ENCODE data around the gene COL23A1. TPM values are rescaled to one million over a fixed set of nuclear protein-coding genes. Genes with fewer than 3 reads are reported as not detected.

COL23A1 gene
- total RNA-seq, 1 experiment from 2014 or later: not detected

GRCh38 chr5:178341091-178341850, 248.9 kb downstream of the COL23A1 start:
- intact Hi-C loops (cut with micrococcal nuclease): no loop called here
- ATAC-seq (no peak), DNase-seq (no peak)
- Histone ChIP-seq H3K9ac (ENCODE audit: low read length) (no peak overlapping the region), H3K27ac (ENCODE audit: low read length) (no peak overlapping the region), H4K20me1 (ENCODE audit: low read length) (no peaks in the 10 kb centered on the region), H3F3A (ENCODE audit: low read length, unreplicated experiment) (no peaks in the 10 kb centered on the region), H3K4me1 (ENCODE audit: insufficient read depth, low read length) (no peaks in the 10 kb centered on the region), H3K27me3 (ENCODE audit: low read length) (peaks cover 78% of the 10 kb centered on the region), H3K4me3 (ENCODE audit: low read length) (no peak overlapping the region), H3K9me2 (replicated peaks; ENCODE audit: low read length) (no peaks in the 10 kb centered on the region), H3K9me3 (ENCODE audit: low read length) (no peaks in the 10 kb centered on the region), H3K36me3 (ENCODE audit: low read depth, low read length) (no peaks in the 10 kb centered on the region), H3K4me2 (ENCODE audit: low read length) (no peak overlapping the region), H3K79me2 (ENCODE audit: low read length) (no peaks in the 10 kb centered on the region), H2AFZ (ENCODE audit: low read length) (no peak overlapping the region)
- TF ChIP-seq, protein P1, sequence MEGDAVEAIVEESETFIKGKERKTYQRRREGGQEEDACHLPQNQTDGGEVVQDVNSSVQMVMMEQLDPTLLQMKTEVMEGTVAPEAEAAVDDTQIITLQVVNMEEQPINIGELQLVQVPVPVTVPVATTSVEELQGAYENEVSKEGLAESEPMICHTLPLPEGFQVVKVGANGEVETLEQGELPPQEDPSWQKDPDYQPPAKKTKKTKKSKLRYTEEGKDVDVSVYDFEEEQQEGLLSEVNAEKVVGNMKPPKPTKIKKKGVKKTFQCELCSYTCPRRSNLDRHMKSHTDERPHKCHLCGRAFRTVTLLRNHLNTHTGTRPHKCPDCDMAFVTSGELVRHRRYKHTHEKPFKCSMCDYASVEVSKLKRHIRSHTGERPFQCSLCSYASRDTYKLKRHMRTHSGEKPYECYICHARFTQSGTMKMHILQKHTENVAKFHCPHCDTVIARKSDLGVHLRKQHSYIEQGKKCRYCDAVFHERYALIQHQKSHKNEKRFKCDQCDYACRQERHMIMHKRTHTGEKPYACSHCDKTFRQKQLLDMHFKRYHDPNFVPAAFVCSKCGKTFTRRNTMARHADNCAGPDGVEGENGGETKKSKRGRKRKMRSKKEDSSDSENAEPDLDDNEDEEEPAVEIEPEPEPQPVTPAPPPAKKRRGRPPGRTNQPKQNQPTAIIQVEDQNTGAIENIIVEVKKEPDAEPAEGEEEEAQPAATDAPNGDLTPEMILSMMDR (conservative IDR thresholded peaks at IDR 0.05; ENCODE audit: low read depth, low read length): no peak
- TF ChIP-seq EZH2 (IDR thresholded peaks at IDR 0.05; ENCODE audit: low read length, unreplicated experiment) (no peak), EZH2phosphoT487 (IDR thresholded peaks at IDR 0.05; ENCODE audit: borderline replicate concordance, low read length) (no peak)
- BruUV-seq (replicated peaks): no TSS peak
- CTCF ChIA-PET: no interaction called here
- POLR2A ChIA-PET (ENCODE audit: unreplicated experiment): no interaction called here

DNA sequence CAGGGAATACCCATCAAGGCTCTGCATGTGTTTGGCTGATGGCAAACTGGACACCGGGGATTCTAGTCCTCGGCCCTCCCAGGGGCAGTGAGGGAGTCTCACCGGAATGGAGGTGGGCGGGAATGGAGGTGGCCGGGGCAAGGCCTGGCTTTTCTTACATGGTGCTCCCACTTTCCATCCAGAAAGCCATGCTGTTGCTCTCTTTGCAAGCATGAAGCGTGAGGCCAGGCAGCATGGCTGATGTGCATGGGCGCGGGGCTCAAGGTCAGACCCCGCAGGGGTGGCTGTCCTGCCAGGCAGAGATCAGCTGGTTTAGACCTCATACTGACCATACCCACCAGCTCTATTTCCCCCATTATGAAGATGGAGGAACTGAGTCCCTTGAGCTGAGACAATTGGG, 249.6 kb downstream of the COL23A1 start:
- Histone ChIP-seq H3K4me1 (ENCODE audit: insufficient read depth, low read length) (no peaks in the 10 kb centered on the region), H3K27ac (ENCODE audit: low read length) (no peak overlapping the region), H3F3A (ENCODE audit: low read length, unreplicated experiment) (no peaks in the 10 kb centered on the region), H3K27me3 (ENCODE audit: low read length) (peaks cover 84% of the 10 kb centered on the region), H4K20me1 (ENCODE audit: low read length) (no peaks in the 10 kb centered on the region), H2AFZ (ENCODE audit: low read length) (no peak overlapping the region), H3K36me3 (ENCODE audit: low read depth, low read length) (no peaks in the 10 kb centered on the region), H3K9me3 (ENCODE audit: low read length) (no peaks in the 10 kb centered on the region), H3K79me2 (ENCODE audit: low read length) (no peaks in the 10 kb centered on the region), H3K9me2 (replicated peaks; ENCODE audit: low read length) (no peaks in the 10 kb centered on the region), H3K4me3 (ENCODE audit: low read length) (no peak overlapping the region), H3K4me2 (ENCODE audit: low read length) (no peak overlapping the region), H3K9ac (ENCODE audit: low read length) (no peak overlapping the region)
- intact Hi-C loops (cut with micrococcal nuclease): no loop called here
- BruUV-seq (replicated peaks): no TSS peak
- CTCF ChIA-PET: no interaction called here
- TF ChIP-seq, protein P1 (conservative IDR thresholded peaks at IDR 0.05; ENCODE audit: low read depth, low read length): no peak
- TF ChIP-seq EZH2 (IDR thresholded peaks at IDR 0.05; ENCODE audit: low read length, unreplicated experiment) (no peak), EZH2phosphoT487 (IDR thresholded peaks at IDR 0.05; ENCODE audit: borderline replicate concordance, low read length) (no peak)
- POLR2A ChIA-PET (ENCODE audit: unreplicated experiment): no interaction called here
- ATAC-seq: no peak
- DNase-seq: no peak

- Histone ChIP-seq H3K9ac (ENCODE audit: low read length) (no peak overlapping the region), H3K36me3 (ENCODE audit: low read depth, low read length) (no peaks in the 10 kb centered on the region), H3K9me3 (ENCODE audit: low read length) (no peaks in the 10 kb centered on the region), H3K27me3 (ENCODE audit: low read length) (peaks cover 87% of the 10 kb centered on the region), H2AFZ (ENCODE audit: low read length) (no peak overlapping the region), H3K27ac (ENCODE audit: low read length) (no peak overlapping the region), H3K4me1 (ENCODE audit: insufficient read depth, low read length) (no peaks in the 10 kb centered on the region), H3K9me2 (replicated peaks; ENCODE audit: low read length) (no peaks in the 10 kb centered on the region), H3F3A (ENCODE audit: low read length, unreplicated experiment) (no peaks in the 10 kb centered on the region), H3K79me2 (ENCODE audit: low read length) (no peaks in the 10 kb centered on the region), H3K4me2 (ENCODE audit: low read length) (no peak overlapping the region), H3K4me3 (ENCODE audit: low read length) (no peak overlapping the region), H4K20me1 (ENCODE audit: low read length) (no peaks in the 10 kb centered on the region)
- BruUV-seq (replicated peaks): no TSS peak
- intact Hi-C loops (cut with micrococcal nuclease): no loop called here
- no peak for TF ChIP-seq EZH2phosphoT487 (IDR thresholded peaks at IDR 0.05; ENCODE audit: borderline replicate concordance, low read length)
- TF ChIP-seq EZH2 (IDR thresholded peaks at IDR 0.05; ENCODE audit: low read length, unreplicated experiment): no peak
- TF ChIP-seq, protein P1 (conservative IDR thresholded peaks at IDR 0.05; ENCODE audit: low read depth, low read length): no peak
- CTCF ChIA-PET: no interaction called here
- DNase-seq: no peak
- no peak for ATAC-seq
- POLR2A ChIA-PET (ENCODE audit: unreplicated experiment): no interaction called here
Observed at GRCh38 chr5:178340187-178340586, 250.0 kb downstream of the COL23A1 start.

All from PC-3 (cell line).